GM19099 (cell line): Measurements from ENCODE around the gene DEF6.

Experiments used
- POLR2A ChIP-seq: IDR thresholded peaks from 3 replicates; pipeline ENCODE4 v1.6.1; 2011; ENCODE audit warnings: low read depth; ENCODE audit not compliant: insufficient read length; ENCODE audit errors: extremely low read depth

The DEF6 gene

DNA sequence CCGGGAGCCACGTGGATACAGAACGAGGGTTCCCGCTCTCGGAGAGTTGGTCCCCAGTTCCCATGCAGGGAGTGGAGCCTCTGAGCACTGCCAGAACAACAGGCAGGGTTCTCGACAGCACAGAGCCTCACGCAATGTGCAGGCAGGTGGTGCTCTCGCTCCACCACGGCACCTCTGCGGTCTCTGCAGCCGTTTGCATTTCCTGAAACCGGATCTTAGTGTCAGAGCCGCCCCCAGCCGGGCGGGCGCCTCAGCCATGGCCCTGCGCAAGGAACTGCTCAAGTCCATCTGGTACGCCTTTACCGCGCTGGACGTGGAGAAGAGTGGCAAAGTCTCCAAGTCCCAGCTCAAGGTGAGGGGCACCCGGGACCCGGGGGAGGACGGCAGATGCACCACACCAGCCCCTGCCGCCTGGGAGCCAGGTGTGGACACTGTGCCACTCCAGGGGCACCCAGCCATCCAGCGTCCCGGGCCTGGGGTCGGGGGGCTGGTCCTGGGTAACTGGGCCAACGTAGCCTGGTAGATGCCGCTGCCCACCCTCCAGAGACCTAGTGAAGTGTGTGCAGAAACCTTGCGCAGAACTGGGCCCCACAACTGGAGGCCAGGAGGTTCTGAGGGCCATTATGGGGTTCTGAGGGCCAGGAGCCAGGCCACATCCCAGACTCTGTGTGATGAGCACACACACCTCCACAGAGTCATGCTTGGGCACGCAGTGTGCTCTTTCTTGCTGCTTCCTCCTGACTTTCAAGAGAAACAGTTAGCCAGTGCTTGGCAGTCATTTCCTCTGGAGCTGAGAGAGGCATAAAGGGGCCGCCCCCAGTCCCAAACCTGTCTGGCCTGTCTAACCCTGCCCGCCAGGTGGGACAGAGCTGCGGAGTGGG, at the start of gene DEF6:
DEF6 (plus strand) TSS at position 218 of the 881 bp plus-strand sequence; CDS start at position 257, 39 bp downstream.
- peak; percentile 69 for TF ChIP-seq POLR2A

DNA sequence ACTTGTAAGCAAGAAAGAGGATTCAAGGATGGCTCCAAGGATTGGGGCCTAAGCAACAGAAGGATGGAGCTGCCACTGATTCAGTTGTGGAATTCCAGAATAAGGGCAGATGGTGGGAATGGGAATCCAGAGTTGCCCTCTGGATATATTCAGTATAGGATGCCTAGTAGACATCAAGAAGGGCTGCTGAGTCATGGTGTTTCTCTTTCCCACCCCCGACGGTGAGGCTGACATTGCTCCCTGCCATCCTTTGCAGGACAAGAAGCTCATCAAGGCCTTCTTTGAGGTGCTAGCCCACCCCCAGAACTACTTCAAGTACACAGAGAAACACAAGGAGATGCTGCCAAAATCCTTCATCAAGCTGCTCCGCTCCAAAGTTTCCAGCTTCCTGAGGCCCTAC, 49.3 kb upstream of the DEF6 start:
- no peak for TF ChIP-seq POLR2A

- no peak for TF ChIP-seq POLR2A
Measured at GRCh38 chr6:35248965-35249364, 48.7 kb upstream of the DEF6 start.

DNA sequence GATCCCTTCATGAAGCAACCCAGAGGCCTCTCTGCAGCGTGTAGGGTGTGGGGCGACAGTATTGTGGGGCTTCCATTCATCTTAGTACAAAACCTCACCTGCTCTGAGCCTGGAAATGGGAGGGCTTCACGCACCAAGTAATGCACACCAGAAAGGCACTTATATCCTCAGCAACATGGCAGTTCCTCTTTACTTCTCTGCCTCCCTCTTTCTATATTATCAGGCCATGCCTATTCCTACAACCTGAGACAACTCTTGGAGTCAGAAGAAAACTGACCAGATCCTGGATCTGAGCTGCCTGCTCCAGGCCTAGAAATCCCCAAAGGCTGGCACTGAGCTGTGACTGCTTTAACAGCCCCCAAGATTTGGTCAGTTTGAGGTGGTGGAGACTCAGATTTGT, 45.7 kb upstream of the DEF6 start:
- no peak for TF ChIP-seq POLR2A

DNA sequence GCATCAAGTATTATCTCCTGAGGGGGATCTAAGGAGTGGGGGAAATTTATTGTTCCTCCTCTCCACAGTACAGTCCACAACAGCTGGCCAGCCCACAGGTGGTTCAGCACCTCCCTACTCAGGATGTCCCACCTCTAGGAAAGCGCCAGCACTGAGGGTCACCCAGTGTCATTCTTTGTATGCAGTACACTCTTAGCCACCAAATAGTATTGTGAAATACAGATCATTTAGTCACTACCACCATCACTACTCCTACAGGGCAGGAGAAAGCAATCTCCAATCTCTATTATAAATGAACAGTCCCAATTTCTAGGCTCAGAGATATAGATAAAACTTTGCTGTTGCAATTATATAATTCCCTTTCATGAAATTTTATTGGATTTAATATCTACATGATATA, 44.4 kb upstream of the DEF6 start:
- no peak for TF ChIP-seq POLR2A

DNA sequence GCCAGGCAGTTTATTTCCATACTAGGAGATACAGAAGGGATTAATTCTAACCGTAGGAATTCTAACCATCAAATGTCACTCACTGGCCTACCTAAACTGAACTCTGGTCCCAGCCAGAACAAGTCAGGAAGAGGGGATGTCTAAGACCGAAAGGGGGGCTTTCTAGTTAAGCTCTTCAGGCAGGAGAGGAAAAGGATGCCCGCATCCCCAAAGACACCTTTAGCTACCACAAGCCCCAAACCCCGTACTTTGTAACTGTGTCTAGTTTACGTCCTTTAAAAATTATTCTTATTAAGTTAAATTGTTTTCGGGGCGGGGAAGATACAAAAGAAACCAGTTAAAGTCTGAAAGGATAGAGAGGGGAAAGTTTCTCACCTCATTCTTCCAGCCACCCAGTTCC, 39.3 kb upstream of the DEF6 start:
- TF ChIP-seq POLR2A = no peak

DNA sequence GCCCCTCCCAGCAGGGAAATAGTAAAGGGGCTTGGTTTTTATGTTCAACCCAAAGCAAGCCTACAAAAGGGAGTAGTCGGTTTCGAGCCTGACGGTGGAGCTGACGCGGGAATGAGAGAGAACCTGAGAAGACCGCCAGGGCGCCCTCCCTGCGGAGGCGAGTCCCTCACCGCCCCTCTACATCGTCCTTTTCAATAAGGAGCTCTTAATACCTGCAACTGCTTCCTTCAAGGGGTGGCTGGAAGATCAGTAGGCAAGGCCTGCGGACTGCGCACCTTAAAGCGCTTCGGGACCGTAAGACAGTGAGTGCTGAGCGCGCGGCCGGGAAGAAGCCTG, 38.8 kb upstream of the DEF6 start:
- TF ChIP-seq POLR2A = no peak

- TF ChIP-seq POLR2A = peak; percentile 60
Measured at GRCh38 chr6:35259194-35259947, 38.2 kb upstream of the DEF6 start, which contains the start of gene ZNF76. ZNF76 (plus strand) TSS chr6:35259735; CDS start chr6:35281152, 21,417 bp downstream.

GRCh38 chr6:35259948-35260590, 37.5 kb upstream of the DEF6 start:
- no peak for TF ChIP-seq POLR2A

- no peak for TF ChIP-seq POLR2A
Measured at GRCh38 chr6:35260591-35261570, 36.7 kb upstream of the DEF6 start.

DNA sequence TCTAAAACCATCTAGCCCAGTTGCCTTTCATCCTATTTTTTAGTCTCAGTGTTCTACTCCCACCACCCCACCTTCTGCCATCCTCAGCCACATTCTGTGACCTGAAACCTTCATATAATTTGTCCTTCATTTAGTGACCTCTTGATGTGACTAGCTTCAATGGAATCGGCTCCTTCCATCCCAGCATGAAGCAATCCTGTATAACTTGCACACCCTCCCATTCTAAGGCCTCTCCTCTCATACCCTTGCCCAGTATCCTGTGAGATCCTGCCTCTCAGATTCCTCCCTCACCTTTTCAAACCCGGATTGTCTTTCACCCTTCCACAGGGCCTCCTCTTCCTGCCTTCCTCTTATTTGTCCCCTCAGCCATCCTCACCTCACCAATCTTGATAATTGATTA, 35.0 kb upstream of the DEF6 start:
- TF ChIP-seq POLR2A = no peak

DNA sequence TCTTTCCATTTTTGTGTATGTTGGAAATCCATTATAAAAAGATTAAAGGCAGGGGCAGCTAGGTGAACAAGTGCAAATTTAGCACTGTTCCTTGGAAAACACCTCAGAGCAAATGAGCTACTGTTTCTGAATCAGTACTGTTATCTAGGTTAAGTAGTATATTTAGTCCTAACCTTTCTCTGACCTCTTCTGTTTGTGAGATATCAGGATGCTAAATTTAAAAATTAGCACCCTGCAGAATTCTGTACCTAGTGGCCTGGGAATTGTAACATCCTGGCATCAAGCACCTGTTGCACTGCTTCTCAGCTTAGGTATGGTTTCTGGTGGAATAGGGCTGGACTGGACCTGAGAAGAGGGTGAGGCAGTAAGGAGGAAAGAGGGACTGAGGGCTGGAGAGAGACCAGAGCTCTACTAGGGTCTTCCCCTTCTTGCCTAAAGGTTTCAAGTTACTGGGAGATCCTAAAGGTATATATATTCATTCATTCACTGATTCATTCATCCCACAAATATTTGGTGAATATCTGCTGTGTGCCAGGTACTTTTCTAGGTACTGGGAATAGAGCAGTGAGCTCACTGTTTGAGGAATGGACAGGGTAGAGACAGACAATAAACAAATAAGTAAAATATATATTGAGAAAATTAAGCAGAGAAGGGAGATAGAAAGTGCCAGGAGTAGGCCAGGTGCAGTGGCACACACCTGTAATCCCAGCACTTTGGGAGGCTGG, 32.9 kb upstream of the DEF6 start:
- no peak for TF ChIP-seq POLR2A

DNA sequence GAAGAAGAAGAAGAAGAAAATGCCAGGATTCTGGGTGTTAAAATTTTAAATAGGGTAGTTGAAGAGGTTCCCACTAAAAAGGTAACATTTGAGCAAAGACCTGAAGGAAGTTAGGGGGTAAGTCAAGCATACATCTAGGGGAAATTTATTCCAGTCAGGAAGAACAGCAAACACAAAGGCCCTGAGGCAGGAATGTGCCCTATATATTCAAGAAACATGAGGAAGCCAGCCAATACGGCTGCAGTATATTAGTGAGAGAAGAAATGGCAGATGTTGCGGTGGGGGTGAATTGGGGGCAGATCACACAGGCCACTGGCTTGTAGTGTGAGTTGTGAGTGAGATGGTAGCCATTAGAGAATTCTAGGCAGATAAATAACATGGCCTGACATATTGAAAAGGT, 32.1 kb upstream of the DEF6 start:
- no peak for TF ChIP-seq POLR2A

DNA sequence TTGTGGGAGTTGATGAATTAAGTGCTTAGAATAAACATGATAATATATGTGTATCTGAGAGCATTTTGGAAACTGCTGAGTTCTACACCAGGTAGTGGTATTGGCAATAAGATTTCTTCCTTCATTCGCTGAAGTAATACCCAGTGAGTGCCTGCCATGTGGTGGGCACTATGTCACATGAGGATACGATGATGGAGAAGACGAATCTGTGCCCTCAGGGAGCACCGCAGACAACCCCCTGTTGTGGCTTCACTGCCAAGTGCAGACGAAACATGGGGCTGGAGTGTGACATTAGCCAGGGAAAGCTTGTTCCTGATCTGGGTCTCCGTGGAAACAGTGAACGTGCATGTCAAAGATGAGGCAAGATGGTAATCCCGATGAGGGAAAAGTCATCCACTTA, 30.2 kb upstream of the DEF6 start:
- no peak for TF ChIP-seq POLR2A
